HG03442 (cell line): Measurements from ENCODE around the gene COL20A1.
"Not testable (repeated sequence)": the region's sequence is repeated elsewhere in the genome, so short reads cannot be mapped to it uniquely, and the experiment has no call there.

ENCODE experiments used
- ATAC-seq: cut with Tn5 transposase; IDR thresholded peaks from one replicate; pipeline ENCODE4 v1.9.1; 2021; ENCODE audit warnings: mild to moderate bottlenecking, moderate library complexity; ENCODE audit not compliant: unreplicated experiment

The COL20A1 gene

DNA sequence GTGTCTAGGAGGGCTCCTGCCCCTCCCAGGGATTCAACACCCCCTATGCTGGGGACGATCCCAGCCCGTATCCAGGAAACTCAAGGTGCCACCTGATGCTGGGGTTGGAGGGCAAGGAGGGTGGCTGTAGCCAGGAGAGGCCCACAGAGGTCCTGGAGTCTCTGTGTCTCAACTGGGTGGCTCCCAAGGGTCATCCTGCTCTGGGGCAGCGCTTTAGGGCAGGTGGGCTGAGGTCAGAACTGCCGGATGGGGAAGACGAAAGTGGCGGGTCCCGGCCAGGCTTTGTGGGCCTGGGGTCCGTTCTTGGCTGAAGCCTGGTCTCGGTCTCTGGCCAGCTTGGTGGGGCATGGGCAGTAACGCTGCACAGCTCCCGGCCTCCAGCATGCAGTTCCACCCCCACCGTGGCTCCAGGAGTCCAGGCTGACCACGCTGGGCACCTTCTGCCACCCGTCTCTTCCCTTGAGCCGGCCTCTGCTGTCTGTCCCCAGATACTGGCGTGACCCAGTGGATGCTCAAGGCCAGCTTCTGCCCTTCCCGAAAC, 2.8 kb upstream of the COL20A1 start:
- ATAC-seq, result no peak

DNA sequence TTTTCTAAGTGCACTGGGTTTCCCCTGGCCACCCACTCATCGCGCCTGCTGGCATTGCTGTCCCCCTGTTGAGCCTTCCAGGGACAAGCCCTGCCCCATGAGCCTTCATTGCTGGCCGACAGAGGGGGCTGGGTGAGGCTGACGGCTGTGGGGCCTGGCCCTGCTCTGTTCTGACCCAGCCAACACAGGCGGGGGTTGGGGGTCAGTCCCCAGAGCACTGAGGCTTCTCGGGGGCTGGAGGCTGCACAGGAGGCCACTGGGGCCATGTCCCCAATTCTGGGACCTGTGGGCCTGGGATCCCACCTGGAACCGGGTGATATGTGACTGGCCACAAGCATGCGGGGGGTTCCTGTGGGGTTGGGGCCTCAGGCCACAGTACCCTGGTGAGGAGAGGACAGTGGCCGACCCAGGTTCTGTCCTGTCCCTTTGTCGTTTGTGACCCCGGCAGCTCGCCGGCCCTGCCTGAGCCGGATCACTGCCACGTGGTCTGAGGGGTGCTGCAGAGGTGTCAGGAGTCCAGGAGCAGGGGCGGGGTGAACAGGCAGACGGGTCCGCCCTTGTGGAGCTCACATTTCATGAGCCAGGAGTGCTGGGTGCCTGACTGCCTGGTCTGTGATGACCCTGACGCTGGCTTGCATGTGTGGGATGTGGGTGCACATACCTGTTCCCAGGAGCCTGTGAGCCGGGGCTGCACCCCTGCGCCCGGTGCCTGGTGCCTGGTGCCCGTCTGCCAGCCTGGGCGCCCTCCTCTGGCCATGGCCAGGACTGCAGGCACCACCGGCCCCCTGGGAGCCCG, 2.1 kb upstream of the COL20A1 start:
- ATAC-seq, result no peak

DNA sequence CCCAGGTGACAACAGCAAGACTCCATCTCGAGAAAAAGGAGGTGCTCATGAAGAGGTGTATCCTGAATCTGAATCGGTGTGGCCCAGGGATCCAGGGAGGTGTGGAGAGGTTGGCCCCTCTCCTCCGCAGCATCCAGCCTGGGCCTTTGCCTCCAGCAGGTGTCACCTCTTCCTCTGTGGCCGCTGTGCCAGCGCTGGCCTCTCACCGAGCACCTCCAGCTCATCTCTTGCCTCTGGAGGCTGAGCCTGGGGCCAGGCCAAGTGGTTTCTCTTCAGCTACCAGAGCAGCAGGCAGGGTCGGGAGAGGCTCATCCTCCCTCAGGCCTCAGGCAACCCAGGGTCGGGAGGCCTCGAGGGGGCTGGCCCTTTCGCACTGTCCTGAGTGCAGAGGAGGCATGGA, 1.2 kb upstream of the COL20A1 start:
- ATAC-seq, result no peak

DNA sequence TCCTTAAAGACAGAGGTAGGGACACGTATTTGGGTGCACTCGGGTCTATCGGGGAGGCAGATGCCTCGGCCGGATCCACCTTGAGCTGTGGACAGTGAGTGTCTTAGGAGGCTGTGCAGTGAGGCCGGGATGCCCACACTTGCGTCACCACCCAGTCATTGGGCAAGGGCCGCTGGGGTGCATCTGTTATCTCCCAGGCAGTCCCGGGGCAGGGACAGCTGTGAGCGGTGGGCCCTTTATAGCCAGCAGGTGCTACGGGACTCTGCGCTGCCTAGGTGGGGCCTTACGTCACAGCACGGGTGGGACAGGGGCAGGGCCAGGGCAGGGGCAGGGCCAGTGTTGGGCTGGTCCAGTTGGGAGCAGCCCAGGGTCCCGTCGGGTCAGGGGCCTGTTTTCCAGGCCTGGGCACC, 689 bp upstream of the COL20A1 start:
- ATAC-seq, result no peak

DNA sequence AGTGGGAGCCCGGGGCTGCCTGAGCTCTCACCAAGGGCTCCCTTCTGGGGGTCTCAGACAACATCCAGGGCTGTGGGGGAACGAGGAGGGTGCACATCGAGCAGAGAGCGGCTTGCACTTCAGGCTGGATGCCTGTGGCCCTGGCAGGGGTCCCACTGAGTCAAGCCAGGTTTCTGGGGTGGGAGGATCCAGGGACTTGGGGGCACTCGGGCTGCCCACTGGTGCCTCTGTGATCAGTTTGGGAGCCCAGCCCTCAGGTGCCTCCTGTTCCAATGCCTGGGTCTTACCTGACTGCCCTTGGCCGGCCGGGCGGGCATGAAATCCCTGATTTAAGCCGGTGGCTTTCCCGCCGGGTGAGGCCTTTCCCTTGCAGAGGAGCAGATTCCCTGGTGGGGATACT, 470 bp downstream of the COL20A1 start:
- ATAC-seq, result no peak

DNA sequence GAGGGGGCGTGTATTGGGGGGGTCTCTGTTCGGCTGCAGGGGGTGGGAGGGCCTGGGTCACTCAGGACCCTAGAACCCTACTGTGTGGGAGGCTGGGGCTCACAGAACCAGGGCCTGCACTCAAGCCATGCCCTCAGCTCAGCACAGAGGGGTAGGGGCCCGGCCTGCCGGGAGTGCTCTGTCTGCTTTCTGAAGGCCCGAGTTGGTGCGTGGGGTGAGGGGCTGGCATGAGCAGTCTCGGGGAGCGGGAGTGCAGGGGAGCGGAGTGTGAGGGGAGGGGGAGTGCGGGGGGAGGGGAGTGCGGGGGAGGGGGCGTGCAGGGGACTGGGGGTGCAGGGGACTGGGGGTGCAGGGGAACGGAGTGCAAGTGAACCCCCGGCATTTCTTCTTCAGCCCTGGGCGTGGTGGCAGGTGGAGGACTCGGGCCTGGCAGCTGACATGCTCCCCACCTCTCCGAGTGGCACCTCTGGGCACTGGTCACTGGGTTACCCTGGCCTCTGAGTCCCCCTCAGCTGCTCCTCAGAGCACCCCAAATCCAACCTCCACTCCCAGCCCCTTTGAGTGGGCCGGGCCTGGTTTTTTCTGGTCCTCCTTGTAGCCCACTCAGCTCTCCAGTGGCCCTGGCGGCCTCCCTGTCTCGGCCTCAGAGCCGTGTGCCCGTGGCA, 1.0 kb downstream of the COL20A1 start:
- ATAC-seq, result no peak

DNA sequence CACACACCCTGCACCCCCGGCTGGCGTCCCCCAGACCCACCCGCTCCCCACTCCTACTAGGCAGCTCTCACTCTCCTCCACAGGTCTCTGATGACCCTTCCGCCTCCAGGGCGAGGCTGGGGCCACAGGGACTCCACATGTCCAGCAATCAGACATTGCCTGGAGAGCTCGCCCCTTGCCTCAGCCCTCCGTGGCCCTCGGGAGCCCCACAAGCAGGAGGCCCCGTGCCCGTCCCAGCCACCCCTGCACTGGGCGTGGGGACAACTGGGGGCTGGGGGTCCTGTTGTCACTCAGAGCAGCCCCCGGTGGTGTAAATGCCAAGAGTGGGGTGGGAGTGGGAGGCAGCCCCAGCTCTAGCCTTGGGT, 1.5 kb downstream of the COL20A1 start:
- ATAC-seq, result no peak

DNA sequence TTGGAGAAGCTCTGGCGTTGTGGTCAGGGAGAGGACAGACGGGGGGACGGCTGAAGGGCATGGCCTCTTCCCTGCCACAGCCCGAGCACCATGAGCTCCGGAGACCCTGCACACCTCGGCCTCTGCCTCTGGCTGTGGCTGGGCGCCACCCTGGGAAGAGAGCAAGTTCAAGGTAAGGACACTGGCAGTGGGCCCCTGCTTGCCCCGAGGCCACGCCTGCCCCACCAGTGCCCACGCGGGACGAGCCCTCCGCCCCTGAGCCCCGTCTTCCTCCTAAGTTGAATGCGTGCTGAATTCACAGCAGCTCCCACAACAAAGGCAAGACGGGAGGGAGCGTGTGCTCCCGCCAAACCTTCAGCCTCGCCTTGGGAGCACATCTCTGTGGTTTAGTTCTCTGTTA, 2.0 kb downstream of the COL20A1 start:
- no peak for ATAC-seq

DNA sequence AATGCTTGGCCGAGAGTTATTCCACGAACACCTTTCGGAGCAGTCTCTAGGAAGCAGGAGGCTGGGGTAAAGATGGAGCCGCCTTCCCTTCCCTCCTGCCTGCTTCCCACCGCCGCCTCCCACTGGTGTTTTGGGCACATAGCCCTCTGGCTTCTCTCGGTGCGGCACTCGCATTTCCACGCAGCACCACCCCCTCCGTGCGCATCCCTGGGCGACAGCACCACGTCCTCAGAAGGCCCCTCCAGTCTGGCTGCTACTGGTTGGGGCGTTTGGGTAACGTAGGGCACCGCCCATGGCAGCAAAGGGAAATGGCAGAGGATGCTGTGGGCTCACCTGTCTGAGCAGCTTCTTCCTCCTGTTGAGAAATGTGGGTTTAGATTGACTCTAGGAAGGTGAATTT, 2.4 kb downstream of the COL20A1 start:
- no peak for ATAC-seq

DNA sequence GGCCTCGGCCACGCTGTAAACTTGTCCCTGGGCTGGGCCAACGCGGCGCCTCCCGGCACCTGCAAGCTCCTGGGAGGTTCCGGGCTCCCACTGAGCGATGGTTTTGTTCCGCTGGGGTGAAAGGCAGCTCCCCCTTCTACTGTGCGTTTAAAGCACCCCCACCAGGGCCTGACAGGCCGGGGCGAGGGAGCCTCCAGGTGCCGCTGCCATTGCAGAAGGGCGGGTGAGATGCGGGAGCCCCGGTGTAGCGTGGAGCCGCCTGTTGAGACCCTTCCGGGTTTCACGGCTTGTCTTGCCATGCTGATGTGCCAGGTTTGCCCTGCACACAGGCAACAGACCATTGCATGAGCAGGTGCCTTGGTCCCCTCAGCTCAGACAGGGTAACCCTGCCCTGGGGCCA, 2.9 kb downstream of the COL20A1 start:
- ATAC-seq, result no peak

DNA sequence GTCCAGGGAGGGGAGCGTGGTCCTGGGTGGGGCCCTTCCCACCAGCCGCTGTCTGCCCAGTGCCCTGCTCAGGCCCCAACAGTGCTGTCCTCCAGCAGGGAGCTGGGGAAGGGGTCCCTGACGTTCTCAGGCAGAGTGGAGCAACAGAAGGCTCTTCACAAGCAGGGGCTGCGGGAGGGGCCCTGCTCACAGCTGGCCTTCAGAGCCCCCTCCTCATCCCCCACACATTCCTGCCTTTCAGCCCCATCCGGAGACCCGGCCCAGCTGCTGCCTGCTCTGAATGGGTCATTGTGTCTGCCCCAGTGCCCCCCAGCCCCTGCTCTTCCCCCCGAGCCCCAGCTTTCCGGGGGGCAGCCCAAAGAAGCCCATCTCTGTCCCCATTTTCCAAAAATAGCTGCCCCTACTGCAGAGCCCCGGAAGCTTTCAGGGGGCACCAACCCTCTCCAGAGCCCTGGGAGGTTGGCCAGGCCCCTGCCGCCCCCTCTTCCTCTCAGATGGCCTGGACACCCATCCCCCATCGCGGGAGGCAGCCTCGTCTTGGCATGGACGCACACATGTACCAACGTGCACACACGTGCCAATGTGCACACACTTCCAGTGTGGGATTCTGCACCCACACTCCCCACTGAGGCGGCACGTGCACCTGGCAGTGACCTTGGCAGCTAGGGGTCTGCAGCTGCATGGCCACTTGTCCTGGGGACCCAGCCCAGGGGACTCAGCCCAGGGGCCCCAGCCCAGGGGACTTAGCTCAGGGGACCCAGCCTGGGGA, 3.7 kb downstream of the COL20A1 start:
- no peak for ATAC-seq

DNA sequence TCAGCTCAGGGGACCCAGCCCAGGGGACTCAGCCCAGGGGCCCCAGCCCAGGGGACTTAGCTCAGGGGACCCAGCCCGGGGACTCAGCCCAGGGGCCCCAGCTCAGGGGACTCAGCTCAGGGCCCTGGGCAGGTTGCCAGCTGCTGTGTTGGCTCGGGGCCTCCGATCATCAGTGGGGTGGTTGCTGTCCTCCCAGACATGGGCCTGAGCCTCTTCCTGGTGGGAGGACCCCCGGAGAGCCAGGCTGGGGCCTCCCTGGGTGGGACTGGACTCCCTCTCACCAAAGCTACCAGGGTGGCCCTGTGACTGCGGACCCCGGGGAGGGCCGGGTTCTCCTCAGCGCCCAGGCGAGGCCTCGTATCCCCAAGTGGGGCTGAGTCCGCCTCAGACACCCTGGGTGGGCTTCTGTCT, 4.4 kb downstream of the COL20A1 start:
- no peak for ATAC-seq

DNA sequence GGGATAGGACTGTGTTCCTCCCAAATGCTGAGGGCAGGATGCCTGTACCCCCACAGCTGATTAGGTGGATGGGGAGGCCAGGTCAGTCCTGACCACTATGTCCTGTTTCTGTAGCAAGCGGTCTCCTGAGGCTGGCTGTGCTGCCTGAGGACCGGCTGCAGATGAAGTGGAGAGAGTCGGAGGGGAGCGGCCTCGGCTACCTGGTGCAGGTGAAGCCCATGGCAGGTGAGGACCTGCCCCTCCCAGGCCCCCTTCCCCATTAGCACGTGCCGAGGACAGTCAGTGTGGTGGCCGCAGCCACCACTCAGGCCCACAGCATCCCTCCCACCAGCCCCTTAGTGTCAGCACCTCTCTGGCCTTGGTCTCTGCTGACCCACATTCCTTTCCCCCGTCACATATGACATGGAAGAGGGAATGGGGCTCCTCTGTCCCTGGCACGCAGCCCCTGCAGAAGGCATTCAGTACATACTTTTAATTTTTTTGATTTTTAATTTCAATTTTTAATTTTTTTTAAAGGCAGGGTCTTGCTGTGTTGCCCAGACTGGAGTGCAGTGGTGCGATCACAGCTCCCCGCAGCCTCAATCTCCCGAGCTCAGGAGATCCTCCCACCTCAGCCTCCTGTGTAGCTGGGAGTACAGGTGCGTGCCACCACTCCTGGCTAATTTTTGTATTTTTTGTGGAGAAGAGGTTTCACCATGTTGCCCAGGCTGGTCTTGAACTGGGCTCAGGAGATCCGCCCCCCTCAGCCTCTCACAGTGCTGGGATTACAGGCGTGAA, 5.0 kb downstream of the COL20A1 start:
- no peak for ATAC-seq

DNA sequence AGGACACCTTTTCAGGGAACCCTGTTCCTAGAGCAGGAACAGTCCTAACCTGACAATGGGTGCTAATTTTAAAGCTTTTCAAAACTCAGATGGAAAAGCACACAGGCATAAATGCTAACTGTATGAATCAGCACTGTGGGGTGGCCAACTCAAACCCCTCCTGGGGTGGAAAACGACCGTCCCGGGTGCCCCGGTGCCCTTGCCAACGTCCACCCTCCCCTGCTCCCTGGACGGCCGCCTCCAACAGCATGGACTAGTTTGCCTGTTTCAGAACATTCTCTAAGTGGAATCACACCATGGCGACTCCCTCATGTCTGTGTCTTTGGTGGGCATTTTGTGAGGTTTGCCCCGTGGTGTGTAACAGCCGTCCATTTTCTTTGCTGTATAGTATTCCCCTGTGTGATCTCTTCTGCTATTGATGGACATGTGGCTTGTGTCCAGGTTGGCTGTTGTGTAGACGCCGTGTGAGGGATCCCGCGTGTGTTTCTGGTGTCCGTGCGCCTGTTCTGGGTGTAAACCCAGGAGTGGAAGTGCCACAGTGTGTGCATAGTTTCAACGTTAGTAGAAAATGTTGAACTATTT, 5.8 kb downstream of the COL20A1 start:
- no peak for ATAC-seq

DNA sequence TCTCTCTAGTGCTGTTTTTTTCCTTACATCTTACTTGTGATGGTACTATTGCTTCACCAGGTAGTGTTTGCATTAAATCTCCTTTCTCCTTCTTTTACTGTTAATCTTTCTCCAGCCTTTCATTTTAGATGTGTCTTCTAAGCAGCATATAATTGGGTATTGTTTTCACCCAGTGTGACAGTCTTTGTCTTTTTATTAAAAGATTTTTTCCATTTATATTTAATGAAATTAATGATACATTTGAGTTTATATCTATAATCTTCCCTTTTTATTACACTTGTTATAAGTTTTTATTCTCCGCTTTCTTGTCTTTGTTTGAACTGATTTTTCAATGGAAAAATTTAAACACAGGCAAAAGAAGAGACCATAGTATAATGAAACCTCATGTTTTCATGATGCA, 8.7 kb downstream of the COL20A1 start:
- no peak for ATAC-seq

DNA sequence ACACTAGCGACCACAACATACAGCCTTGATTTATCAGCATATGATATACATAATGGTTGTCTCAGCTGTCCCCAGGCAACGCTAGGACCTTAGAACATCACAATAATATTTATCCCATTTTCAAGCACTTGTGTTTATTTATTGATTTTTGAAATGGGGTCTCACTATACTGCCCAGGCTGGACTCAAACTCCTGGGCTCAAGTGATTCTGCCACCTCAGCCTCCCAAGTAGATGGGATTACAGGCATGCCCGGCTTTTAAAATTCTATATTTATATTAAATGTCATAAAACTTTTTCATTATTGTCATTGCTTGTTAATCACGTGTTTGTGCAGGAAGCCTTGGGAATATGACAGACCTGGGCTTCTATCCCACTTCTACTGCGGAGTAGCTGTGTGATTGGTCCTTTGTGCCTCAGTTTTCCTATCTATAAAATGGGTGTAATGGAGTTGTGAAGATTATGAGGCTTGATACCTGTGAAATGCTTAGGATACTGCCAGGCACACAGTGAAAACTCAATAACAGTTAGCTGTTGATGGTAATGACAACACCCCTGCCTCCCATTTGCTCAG, 10.2 kb downstream of the COL20A1 start:
- no peak for ATAC-seq

DNA sequence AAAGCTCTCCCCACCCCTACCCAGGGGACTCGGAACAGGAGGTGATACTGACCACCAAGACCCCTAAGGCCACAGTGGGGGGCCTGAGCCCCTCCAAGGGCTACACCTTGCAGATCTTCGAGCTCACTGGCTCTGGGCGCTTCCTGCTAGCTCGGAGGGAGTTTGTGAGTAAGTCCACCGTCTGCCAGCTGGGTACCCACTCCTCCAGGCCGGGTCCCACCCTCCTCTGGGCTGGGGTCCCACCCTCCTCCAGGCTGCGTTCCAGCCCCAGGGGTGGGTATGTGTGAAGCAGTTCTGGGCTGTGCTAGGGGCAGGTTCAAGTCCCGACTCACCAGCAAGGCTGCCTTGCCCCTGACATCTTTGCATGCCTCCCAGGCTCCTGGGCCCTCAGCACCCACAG, 12.4 kb downstream of the COL20A1 start:
- ATAC-seq, result no peak

DNA sequence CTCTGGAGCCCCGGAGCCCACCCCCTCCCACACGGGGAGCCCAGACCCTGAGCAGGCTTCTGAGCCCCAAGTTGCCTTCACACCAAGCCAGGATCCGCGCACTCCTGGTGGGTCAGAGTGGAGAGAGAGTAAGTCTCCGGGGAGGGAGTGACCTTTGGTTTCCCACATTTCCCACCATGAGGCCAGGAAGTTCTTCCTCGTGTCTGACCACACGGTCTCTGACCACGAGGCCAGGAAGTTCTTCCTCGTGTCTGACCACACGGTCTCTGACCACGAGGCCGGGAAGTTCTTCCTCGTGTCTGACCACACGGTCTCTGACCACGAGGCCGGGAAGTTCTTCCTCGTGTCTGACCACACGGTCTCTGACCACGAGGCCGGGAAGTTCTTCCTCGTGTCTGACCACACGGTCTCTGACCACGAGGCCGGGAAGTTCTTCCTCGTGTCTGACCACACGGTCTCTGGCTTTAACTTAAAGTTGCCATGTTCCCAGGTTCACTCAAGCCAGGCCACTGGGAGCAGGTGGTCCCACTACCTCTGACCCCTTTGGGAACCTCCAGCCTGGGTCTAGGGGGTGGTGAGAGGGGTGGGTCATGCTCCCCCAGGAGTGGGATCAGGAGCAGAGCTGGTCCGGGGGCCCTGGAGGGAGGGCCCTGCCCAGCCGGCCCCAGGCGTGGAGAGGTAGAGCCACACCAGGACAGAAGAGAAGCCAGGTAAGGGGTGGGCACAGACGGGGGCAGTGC, 13.1 kb downstream of the COL20A1 start:
- not testable (repeated sequence) for ATAC-seq

DNA sequence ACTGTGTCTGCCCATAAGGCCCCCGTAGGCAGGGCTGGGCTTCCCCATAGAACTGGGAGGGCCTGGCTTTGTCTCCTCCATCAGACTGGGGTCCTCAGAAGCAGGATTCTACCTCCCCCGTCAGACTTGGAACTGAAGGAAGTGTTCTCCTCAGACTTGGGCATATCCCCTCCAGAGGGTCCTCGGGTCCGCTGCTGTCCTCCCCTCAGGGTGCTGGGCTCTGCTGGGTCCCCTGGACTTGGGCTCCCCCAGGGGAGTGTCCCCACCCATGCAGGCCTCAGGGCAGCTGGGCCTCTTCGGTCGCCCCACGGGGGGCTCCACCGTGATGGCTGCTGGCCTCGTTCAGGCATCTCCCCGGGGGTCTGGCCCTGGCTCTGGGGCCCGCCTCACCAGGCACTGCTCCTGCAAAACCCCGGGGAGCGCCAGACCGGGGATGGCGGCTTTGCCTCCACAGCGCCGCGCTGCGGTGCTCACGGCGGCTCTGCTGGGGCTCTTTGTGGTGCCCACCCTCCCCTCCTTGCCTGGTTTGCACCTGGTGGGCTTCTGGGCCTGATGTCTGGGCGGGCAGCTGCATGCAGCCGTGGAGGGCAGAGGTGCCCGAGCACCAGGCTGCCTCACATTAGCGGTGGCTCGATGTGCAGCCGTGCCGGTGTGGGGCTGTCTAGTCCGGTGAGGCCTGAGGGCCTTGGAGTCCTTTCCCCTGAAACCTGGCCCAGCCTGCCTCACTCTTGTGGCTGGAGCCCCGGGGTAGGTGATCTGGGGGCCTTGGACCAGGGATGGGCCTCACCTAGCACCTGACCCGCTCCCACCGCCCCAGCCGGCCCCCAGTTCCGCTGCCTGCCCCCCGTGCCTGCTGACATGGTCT, 13.9 kb downstream of the COL20A1 start:
- ATAC-seq, result no peak
